ENCODE results near the gene PHF2. TPM values are rescaled to one million over a fixed set of nuclear protein-coding genes. Genes with fewer than 3 reads are reported as not detected.

PHF2 gene
- total RNA-seq, 1 donor from 2014 or later = 22.9 TPM

- no peaks in the 10 kb centered on the region for H3K4me1 Mint-ChIP-seq (ENCODE audit: low read depth, unreplicated experiment)
- H3K9me3 Mint-ChIP-seq (ENCODE audit: unreplicated experiment) = peaks cover 2% of the 10 kb centered on the region
- no peaks in the 10 kb centered on the region for H3K36me3 Mint-ChIP-seq (ENCODE audit: unreplicated experiment)
- H3K4me3 Mint-ChIP-seq (ENCODE audit: unreplicated experiment) = no peak overlapping the region
- TF ChIP-seq CTCF (IDR thresholded peaks at IDR 0.05; ENCODE audit: partially characterized antibody, unreplicated experiment) = no peak
- no peak for DNase-seq
- no peak overlapping the region for H3K27ac Mint-ChIP-seq (ENCODE audit: unreplicated experiment)
- peaks cover 4% of the 10 kb centered on the region for H3K27me3 Mint-ChIP-seq (ENCODE audit: unreplicated experiment)
These were observed 40.9 kb downstream of the PHF2 start for GRCh38 chr9:93617273-93617672.

- H3K4me3 Mint-ChIP-seq (ENCODE audit: unreplicated experiment) = no peak overlapping the region
- no peak for DNase-seq
- no peak for TF ChIP-seq CTCF (IDR thresholded peaks at IDR 0.05; ENCODE audit: partially characterized antibody, unreplicated experiment)
- peaks cover 2% of the 10 kb centered on the region for H3K9me3 Mint-ChIP-seq (ENCODE audit: unreplicated experiment)
- no peak overlapping the region for H3K27ac Mint-ChIP-seq (ENCODE audit: unreplicated experiment)
- no peaks in the 10 kb centered on the region for H3K4me1 Mint-ChIP-seq (ENCODE audit: low read depth, unreplicated experiment)
- H3K36me3 Mint-ChIP-seq (ENCODE audit: unreplicated experiment) = no peaks in the 10 kb centered on the region
- H3K27me3 Mint-ChIP-seq (ENCODE audit: unreplicated experiment) = peaks cover 7% of the 10 kb centered on the region
These were observed 42.9 kb downstream of the PHF2 start for GRCh38 chr9:93619272-93619775.

- Mint-ChIP-seq H3K4me1 (ENCODE audit: low read depth, unreplicated experiment) (no peaks in the 10 kb centered on the region), H3K27me3 (ENCODE audit: unreplicated experiment) (peaks cover 7% of the 10 kb centered on the region), H3K9me3 (ENCODE audit: unreplicated experiment) (peaks cover 2% of the 10 kb centered on the region), H3K27ac (ENCODE audit: unreplicated experiment) (no peak overlapping the region), H3K4me3 (ENCODE audit: unreplicated experiment) (no peak overlapping the region), H3K36me3 (ENCODE audit: unreplicated experiment) (no peaks in the 10 kb centered on the region)
- TF ChIP-seq CTCF (IDR thresholded peaks at IDR 0.05; ENCODE audit: partially characterized antibody, unreplicated experiment) = no peak
- DNase-seq = no peak
These were observed 43.7 kb downstream of the PHF2 start for GRCh38 chr9:93620041-93620506.

- no peak for DNase-seq
- TF ChIP-seq CTCF (IDR thresholded peaks at IDR 0.05; ENCODE audit: partially characterized antibody, unreplicated experiment) = no peak
- peaks cover 7% of the 10 kb centered on the region for H3K27me3 Mint-ChIP-seq (ENCODE audit: unreplicated experiment)
- no peaks in the 10 kb centered on the region for H3K4me1 Mint-ChIP-seq (ENCODE audit: low read depth, unreplicated experiment)
- no peak overlapping the region for H3K4me3 Mint-ChIP-seq (ENCODE audit: unreplicated experiment)
- H3K27ac Mint-ChIP-seq (ENCODE audit: unreplicated experiment) = no peak overlapping the region
- H3K9me3 Mint-ChIP-seq (ENCODE audit: unreplicated experiment) = peaks cover 2% of the 10 kb centered on the region
- H3K36me3 Mint-ChIP-seq (ENCODE audit: unreplicated experiment) = peaks cover under 1% of the 10 kb centered on the region
These were observed 44.8 kb downstream of the PHF2 start for GRCh38 chr9:93620881-93621820.

- peaks cover 2% of the 10 kb centered on the region for H3K9me3 Mint-ChIP-seq (ENCODE audit: unreplicated experiment)
These were observed 45.5 kb downstream of the PHF2 start for GRCh38 chr9:93621922-93622321.

More at GRCh38 chr9:93621922-93622321, 45.5 kb downstream of the PHF2 start:
- no peak overlapping the region for H3K27ac Mint-ChIP-seq (ENCODE audit: unreplicated experiment)
- no peak overlapping the region for H3K4me3 Mint-ChIP-seq (ENCODE audit: unreplicated experiment)
- peaks cover 7% of the 10 kb centered on the region for H3K27me3 Mint-ChIP-seq (ENCODE audit: unreplicated experiment)
- H3K36me3 Mint-ChIP-seq (ENCODE audit: unreplicated experiment) = peaks cover 5% of the 10 kb centered on the region
- TF ChIP-seq CTCF (IDR thresholded peaks at IDR 0.05; ENCODE audit: partially characterized antibody, unreplicated experiment) = no peak
- DNase-seq = no peak
- H3K4me1 Mint-ChIP-seq (ENCODE audit: low read depth, unreplicated experiment) = no peaks in the 10 kb centered on the region
